GM23338 (cell line): ENCODE results near the gene MYO3B. TPM values are rescaled to one million over a fixed set of nuclear protein-coding genes. Genes with fewer than 3 reads are reported as not detected.

ENCODE experiments used
- ATAC-seq: fragments of 200-7000 bp; cut with Tn5 transposase; 3 replicates; pipeline ENCODE4 v1.9.1; 2020
- DNase-seq: peaks from one replicate; pipeline ENCODE4 v3.0.0-alpha.2; 2015; ENCODE audit warnings: low spot score
- H2AFZ ChIP-seq: fragments of 200-600 bp; sonication (generic); 2 replicates; pipeline ENCODE4 v1.8.0; 2016; ENCODE audit warnings: antibody characterized with exemption, mild to moderate bottlenecking, moderate library complexity
- H3F3A ChIP-seq: fragments of 200-600 bp; sonication (generic); replicated peaks from 2 replicates; pipeline ENCODE4 v1.8.0; 2017; ENCODE audit warnings: antibody characterized with exemption, mixed run types, low read depth
- H3K27ac ChIP-seq: fragments of 200-600 bp; sonication (generic); 2 replicates; pipeline ENCODE4 v1.6.1; 2016; ENCODE audit warnings: low read depth
- H3K27me3 ChIP-seq: fragments of 200-600 bp; sonication (generic); 2 replicates; pipeline ENCODE4 v1.8.0; 2016; ENCODE audit warnings: mild to moderate bottlenecking, mixed run types, moderate library complexity; ENCODE audit not compliant: insufficient read depth
- H3K36me3 ChIP-seq: fragments of 200-600 bp; sonication (generic); 2 replicates; pipeline ENCODE4 v1.8.0; 2016; ENCODE audit warnings: mild to moderate bottlenecking; ENCODE audit not compliant: insufficient read depth
- H3K4me1 ChIP-seq: fragments of 200-600 bp; sonication (generic); 2 replicates; pipeline ENCODE4 v1.8.0; 2016; ENCODE audit warnings: mild to moderate bottlenecking, moderate library complexity; ENCODE audit not compliant: insufficient read depth
- H3K4me2 ChIP-seq: fragments of 200-600 bp; sonication (generic); 2 replicates; pipeline ENCODE4 v1.7.1; 2017; ENCODE audit warnings: mixed run types
- H3K4me3 ChIP-seq: fragments of 200-600 bp; sonication (generic); 2 replicates; pipeline ENCODE4 v1.6.1; 2016; ENCODE audit warnings: mixed run types
- H3K79me2 ChIP-seq: fragments of 200-600 bp; sonication (generic); replicated peaks from 2 replicates; pipeline ENCODE4 v1.8.0; 2017; ENCODE audit warnings: mild to moderate bottlenecking; ENCODE audit not compliant: insufficient read depth
- H3K9me2 ChIP-seq: fragments of 200-600 bp; sonication (generic); 2 replicates; pipeline ENCODE4 v1.8.0; 2017; ENCODE audit not compliant: insufficient read depth
- H4K20me1 ChIP-seq: fragments of 200-600 bp; sonication (generic); replicated peaks from 2 replicates; pipeline ENCODE4 v1.8.0; 2017; ENCODE audit warnings: mild to moderate bottlenecking; ENCODE audit not compliant: insufficient read depth
- H3K27ac Mint-ChIP-seq: 2 replicates; pipeline ENCODE4 v1.8.0; 2020; ENCODE audit warnings: inconsistent platforms, mild to moderate bottlenecking, moderate library complexity, mixed read lengths
- H3K27me3 Mint-ChIP-seq: 3 replicates; pipeline ENCODE4 v1.8.0; 2022; ENCODE audit warnings: low read depth, mild to moderate bottlenecking, moderate library complexity, mixed read lengths, inconsistent platforms; ENCODE audit not compliant: insufficient read depth, poor library complexity
- H3K36me3 Mint-ChIP-seq: 3 replicates; pipeline ENCODE4 v1.8.0; 2021; ENCODE audit warnings: low read depth, mild to moderate bottlenecking, inconsistent platforms, moderate library complexity, mixed read lengths
- H3K4me1 Mint-ChIP-seq: 3 replicates; pipeline ENCODE4 v1.8.0; 2020; ENCODE audit warnings: mild to moderate bottlenecking, inconsistent platforms, mixed read lengths
- H3K4me3 Mint-ChIP-seq: 3 replicates; pipeline ENCODE4 v1.8.0; 2021; ENCODE audit warnings: moderate library complexity, mild to moderate bottlenecking, inconsistent platforms, mixed read lengths
- H3K9me3 Mint-ChIP-seq: 3 replicates; pipeline ENCODE4 v1.8.0; 2020; ENCODE audit warnings: moderate library complexity, mild to moderate bottlenecking, inconsistent platforms, mixed read lengths
- EZH2phosphoT487 ChIP-seq: fragments of 200-600 bp; sonication (generic); IDR thresholded peaks from one replicate; pipeline ENCODE4 v1.8.1; 2018; ENCODE audit warnings: antibody characterized with exemption; ENCODE audit not compliant: unreplicated experiment
- NANOG ChIP-seq: IDR thresholded peaks from 2 replicates; pipeline ENCODE4 v1.6.1; 2016; ENCODE audit warnings: antibody characterized with exemption, borderline replicate concordance
- ZNF462 ChIP-seq: fragments of 250-450 bp; sonication (Bioruptor Pico); IDR thresholded peaks from 2 replicates; pipeline ENCODE4 v1.5.0; 2020; ENCODE audit warnings: mild to moderate bottlenecking, moderate library complexity
- polyA plus RNA-seq: library from polyadenylated mRNA; unstranded; fragments of >200 nt; fragmentation: Nextera tagmentation; extraction: Ambion mirVana; gene quantifications from 2 replicates; pipeline ENCODE4 v1.2.1, GENCODE V29; 2016
- total RNA-seq: library from RNA; depleted of rRNA; stranded (reverse); fragments of >200 nt; shearing (Covaris generic); gene quantifications from 2 replicates; pipeline ENCODE4 v1.2.3, GENCODE V29; 2014
- TF ChIP-seq, protein P1 (sequence below): IDR thresholded peaks from 2 replicates; pipeline ENCODE4 v1.6.1; 2016; ENCODE audit warnings: antibody characterized with exemption

Gene MYO3B
- total and polyA plus RNA-seq, 2 experiments from 2014 or later: 0.42 TPM; not detected in 1

GRCh38 chr2:170240629-170241028, 62.7 kb downstream of the MYO3B start:
- no peaks in the 10 kb centered on the region for H3K36me3 ChIP-seq
- DNase-seq: no peak
- peaks cover 18% of the 10 kb centered on the region for H3K4me1 ChIP-seq
- H3K9me2 ChIP-seq: 0 out of 2 replicates have a peak, but pooled peaks cover 3% of the 10 kb centered on the region
- no peaks in the 10 kb centered on the region for H4K20me1 ChIP-seq
- ATAC-seq: no peak
- no peaks in the 10 kb centered on the region for H3F3A ChIP-seq
- H3K79me2 ChIP-seq: no peaks in the 10 kb centered on the region
- Mint-ChIP-seq H3K4me1 (peaks cover 23% of the 10 kb centered on the region), H3K9me3 (no peaks in the 10 kb centered on the region), H3K4me3 (no peak overlapping the region), H3K27ac (no peak overlapping the region), H3K36me3 (no peaks in the 10 kb centered on the region), H3K27me3 (peaks cover 3% of the 10 kb centered on the region)
- H3K27ac ChIP-seq: no peak overlapping the region
- no peak overlapping the region for H3K4me2 ChIP-seq
- TF ChIP-seq, protein P1, sequence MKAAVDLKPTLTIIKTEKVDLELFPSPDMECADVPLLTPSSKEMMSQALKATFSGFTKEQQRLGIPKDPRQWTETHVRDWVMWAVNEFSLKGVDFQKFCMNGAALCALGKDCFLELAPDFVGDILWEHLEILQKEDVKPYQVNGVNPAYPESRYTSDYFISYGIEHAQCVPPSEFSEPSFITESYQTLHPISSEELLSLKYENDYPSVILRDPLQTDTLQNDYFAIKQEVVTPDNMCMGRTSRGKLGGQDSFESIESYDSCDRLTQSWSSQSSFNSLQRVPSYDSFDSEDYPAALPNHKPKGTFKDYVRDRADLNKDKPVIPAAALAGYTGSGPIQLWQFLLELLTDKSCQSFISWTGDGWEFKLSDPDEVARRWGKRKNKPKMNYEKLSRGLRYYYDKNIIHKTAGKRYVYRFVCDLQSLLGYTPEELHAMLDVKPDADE: no peak
- no peak for TF ChIP-seq ZNF462
- no peaks in the 10 kb centered on the region for H3K27me3 ChIP-seq
- no peak overlapping the region for H3K4me3 ChIP-seq
- no peak overlapping the region for H2AFZ ChIP-seq

DNA sequence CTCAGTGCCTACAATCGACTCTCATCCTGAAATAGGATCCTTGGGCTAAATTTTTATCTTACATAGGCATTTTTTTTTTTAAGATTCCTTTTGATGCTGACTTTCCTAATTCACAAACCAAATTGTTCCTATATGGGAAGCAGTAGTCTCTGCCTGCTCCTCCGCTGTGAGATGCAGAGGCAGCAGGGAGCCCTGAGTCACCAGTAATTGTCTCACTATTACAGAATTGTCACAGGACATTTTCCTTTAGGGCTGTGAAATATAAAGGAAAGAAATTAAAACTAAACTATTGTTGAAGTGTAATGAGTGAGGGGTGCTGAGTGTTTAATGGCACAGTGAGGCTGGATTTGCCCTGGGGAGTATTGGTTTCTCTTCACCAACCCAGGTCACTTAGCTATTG, 63.8 kb downstream of the MYO3B start:
- DNase-seq: no peak
- H3K4me3 Mint-ChIP-seq: no peak overlapping the region
- H3F3A ChIP-seq: no peaks in the 10 kb centered on the region
- H3K36me3 Mint-ChIP-seq: no peaks in the 10 kb centered on the region
- H3K27ac ChIP-seq: no peak overlapping the region
- H4K20me1 ChIP-seq: no peaks in the 10 kb centered on the region
- H2AFZ ChIP-seq: no peak overlapping the region
- H3K9me2 ChIP-seq: 0 out of 2 replicates have a peak, but pooled peaks cover 3% of the 10 kb centered on the region
- no peaks in the 10 kb centered on the region for H3K36me3 ChIP-seq
- no peaks in the 10 kb centered on the region for H3K9me3 Mint-ChIP-seq
- H3K27me3 ChIP-seq: no peaks in the 10 kb centered on the region
- H3K4me1 Mint-ChIP-seq: peaks cover 15% of the 10 kb centered on the region
- no peak for ATAC-seq
- no peak overlapping the region for H3K27ac Mint-ChIP-seq
- no peak overlapping the region for H3K4me2 ChIP-seq
- H3K4me1 ChIP-seq: peaks cover 11% of the 10 kb centered on the region
- no peak overlapping the region for H3K4me3 ChIP-seq
- H3K79me2 ChIP-seq: no peaks in the 10 kb centered on the region
- peaks cover 3% of the 10 kb centered on the region for H3K27me3 Mint-ChIP-seq
- TF ChIP-seq ZNF462 (no peak), EZH2phosphoT487 (no peak), NANOG (no peak)
